ENCODE results near the gene DKKL1.

The DKKL1 gene

DNA sequence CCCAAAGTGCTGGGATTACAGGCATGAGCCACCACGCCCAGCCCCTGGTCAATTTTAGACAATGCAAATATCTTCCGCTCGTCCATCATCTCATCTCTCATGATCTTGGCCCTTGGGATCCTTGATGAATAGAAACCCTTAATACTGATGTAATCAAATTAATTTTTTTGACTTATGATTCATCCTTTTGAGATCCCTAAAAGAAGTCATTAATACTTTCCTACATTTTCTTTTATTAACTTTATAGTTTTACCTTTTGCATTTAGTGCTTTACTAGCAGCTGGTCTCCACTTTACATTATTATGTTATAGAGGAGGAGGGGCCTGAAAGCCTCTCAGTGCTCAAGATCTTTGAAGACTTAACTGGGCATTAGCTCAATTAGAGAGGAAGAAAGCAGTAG is 16.7 kb downstream of the DKKL1 start:
- H3K4me3 ChIP-seq (ENCODE audit: low read depth, low read length): no peak overlapping the region
- no peak for DNase-seq (ENCODE audit: low read depth)
- TF ChIP-seq CTCF (IDR thresholded peaks at IDR 0.05; ENCODE audit: insufficient read depth, low read depth, low read length, missing control alignments): no peak

- TF ChIP-seq CTCF (IDR thresholded peaks at IDR 0.05; ENCODE audit: insufficient read depth, low read depth, low read length, missing control alignments): no peak
- no peak overlapping the region for H3K4me3 ChIP-seq (ENCODE audit: low read depth, low read length)
- DNase-seq (ENCODE audit: low read depth): no peak
Observed at GRCh38 chr19:49382639-49383038, 19.0 kb downstream of the DKKL1 start.

GRCh38 chr19:49383599-49383998 is 19.9 kb downstream of the DKKL1 start:
- TF ChIP-seq CTCF (IDR thresholded peaks at IDR 0.05; ENCODE audit: insufficient read depth, low read depth, low read length, missing control alignments): no peak
- no peak overlapping the region for H3K4me3 ChIP-seq (ENCODE audit: low read depth, low read length)
- no peak for DNase-seq (ENCODE audit: low read depth)

GRCh38 chr19:49387936-49388372 is 24.3 kb downstream of the DKKL1 start, which contains the start of gene KASH5:
TSS of gene KASH5 (plus strand) at chr19:49388249. CDS start at chr19:49390884, 2,635 bp downstream.
- TF ChIP-seq CTCF (IDR thresholded peaks at IDR 0.05; ENCODE audit: insufficient read depth, low read depth, low read length, missing control alignments): no peak
- H3K4me3 ChIP-seq (ENCODE audit: low read depth, low read length): peak within 1 kb of the TSS; percentile 50
- peak; percentile 96 for DNase-seq (ENCODE audit: low read depth)

GRCh38 chr19:49389406-49389805 is 25.7 kb downstream of the DKKL1 start:
- no peak overlapping the region for H3K4me3 ChIP-seq (ENCODE audit: low read depth, low read length)
- no peak for DNase-seq (ENCODE audit: low read depth)
- TF ChIP-seq CTCF (IDR thresholded peaks at IDR 0.05; ENCODE audit: insufficient read depth, low read depth, low read length, missing control alignments): no peak

DNA sequence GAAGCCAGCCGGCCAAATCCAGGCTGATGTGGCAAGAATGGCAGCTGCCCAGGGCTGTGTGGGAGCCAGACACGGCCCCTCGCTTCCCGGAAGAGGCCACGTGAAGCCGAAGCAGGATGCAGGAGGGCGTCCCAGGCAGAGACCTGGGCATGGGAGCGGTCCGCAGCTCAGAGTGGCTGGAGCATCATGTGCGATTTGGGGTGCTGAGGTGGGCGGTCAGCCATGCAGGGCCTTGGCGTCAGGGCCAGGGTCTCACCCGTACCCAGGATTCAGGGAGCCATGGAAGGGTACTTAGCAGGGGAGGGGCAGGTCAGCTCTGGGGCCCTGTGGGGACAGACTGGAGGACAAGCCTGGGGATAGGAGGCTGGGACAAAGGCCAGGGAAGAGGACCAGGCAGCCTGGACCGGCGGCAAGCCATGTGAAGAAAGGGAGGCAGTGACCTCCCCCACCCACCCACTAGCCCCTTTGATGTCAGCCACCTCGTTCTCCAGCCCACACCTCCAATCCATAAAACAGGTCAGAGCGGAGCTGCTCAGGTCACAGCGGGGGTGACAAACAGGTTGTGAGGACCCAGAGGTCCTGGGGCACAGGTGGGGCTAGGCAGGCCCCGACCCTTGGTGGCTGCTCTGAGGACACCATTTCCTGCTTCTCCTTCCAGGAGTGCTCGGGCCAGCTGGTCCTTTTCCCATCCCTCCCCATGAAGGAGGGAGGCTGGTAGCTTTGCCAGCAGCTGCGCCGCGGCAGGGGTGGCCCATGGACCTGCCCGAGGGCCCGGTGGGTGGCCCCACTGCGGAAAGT is 26.7 kb downstream of the DKKL1 start:
- no peak for TF ChIP-seq CTCF (IDR thresholded peaks at IDR 0.05; ENCODE audit: insufficient read depth, low read depth, low read length, missing control alignments)
- H3K4me3 ChIP-seq (ENCODE audit: low read depth, low read length): no peak overlapping the region
- DNase-seq (ENCODE audit: low read depth): no peak

Data from GM12865 (cell line).